GM10266 (cell line): Measurements from ENCODE around the gene GPR63.

Experiments used
- DNase-seq: peaks from one replicate; pipeline ENCODE4 v3.0.0; 2012; ENCODE audit errors: extremely low spot score
- CTCF ChIP-seq: IDR thresholded peaks from 2 replicates; pipeline ENCODE4 v1.5.1; 2012; ENCODE audit warnings: mild to moderate bottlenecking, low read depth; ENCODE audit not compliant: control insufficient read depth, insufficient read depth; ENCODE audit errors: missing control alignments

The GPR63 gene, protein sequence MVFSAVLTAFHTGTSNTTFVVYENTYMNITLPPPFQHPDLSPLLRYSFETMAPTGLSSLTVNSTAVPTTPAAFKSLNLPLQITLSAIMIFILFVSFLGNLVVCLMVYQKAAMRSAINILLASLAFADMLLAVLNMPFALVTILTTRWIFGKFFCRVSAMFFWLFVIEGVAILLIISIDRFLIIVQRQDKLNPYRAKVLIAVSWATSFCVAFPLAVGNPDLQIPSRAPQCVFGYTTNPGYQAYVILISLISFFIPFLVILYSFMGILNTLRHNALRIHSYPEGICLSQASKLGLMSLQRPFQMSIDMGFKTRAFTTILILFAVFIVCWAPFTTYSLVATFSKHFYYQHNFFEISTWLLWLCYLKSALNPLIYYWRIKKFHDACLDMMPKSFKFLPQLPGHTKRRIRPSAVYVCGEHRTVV

DNA sequence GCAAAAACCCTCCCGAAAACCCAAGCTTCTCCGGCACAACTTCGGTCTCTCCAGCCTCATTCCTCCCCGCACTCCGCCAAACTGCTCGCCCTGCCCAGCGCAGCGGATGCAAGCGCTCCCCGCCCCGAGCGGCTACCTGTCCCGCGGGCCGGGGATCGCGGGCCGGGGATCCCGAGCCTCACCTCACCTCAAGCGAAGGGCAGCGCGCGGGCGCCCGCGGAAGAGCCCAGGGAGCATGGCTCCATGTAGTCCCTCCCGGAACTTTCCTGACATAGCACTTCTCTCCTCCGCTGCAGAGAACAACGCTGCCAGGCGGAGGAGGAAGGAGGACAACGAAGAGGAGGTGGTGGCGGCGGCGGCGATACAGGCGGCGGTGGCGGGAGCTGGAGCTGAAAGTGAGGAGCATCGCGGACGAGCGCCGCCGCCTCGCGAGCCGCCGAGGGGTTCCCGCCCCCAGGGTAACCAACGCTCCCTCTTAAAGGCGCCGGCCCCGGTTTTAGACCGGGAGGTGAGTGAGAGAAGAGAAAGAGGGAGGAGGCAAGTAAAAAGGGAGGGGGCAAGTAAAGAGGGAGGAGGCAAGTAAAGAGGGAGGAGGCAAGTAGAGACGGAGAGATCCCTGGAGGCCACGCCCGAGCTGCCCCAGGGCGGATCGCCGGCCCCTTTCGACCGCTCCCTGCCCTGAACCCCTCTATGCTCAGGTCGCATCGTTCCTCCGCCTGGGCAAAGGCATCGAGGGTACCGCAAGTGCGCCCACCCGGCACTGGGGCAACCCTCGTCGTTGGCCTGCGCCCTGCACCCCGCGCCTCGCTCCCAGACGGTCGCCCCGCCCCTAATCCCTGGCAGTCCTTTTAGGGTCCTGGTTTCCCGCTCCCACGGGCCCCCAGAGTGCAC lies at the start of gene GPR63:
GPR63 (minus strand) TSS at position 397 of the 891 bp plus-strand sequence. CDS start 37,746 bp downstream, outside the sequence.
- peak; percentile 89 for DNase-seq
- no peak for TF ChIP-seq CTCF

- DNase-seq: no peak
- TF ChIP-seq CTCF: no peak
These were observed 49.2 kb upstream of the GPR63 start for GRCh38 chr6:96886519-96886918.

DNA sequence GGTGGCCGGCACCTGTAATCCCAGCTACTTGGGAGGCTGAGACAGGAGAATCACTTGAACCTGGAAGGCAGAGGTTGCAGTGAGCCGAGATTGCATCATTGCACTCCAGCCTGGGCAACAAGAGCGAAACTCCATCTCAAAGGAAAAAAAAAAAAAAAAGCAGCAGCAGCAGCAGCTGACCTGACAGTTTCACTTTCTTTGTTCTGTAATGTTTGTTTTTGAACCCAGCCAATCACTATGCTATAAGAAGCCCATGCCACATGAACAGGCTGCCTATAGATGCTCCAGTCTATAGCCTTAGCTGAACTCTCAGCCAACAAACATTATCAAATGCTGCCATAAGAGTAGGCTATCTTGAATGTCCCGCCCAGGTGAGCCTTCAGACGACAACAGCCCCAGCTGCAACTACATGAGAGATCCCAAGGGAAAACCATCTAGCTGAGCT lies 47.9 kb upstream of the GPR63 start:
- DNase-seq: peak; percentile 19

- TF ChIP-seq CTCF: no peak
- no peak for DNase-seq
These were observed 40.9 kb upstream of the GPR63 start for GRCh38 chr6:96878143-96878542.

GRCh38 chr6:96876886-96877545 lies 39.7 kb upstream of the GPR63 start:
- DNase-seq: no peak
- no peak for TF ChIP-seq CTCF

- no peak for TF ChIP-seq CTCF
- DNase-seq: no peak
These were observed 35.7 kb upstream of the GPR63 start for GRCh38 chr6:96872976-96873375.

GRCh38 chr6:96865055-96865405 lies 27.8 kb upstream of the GPR63 start:
- no peak for TF ChIP-seq CTCF

More at GRCh38 chr6:96865055-96865405, 27.8 kb upstream of the GPR63 start:
- no peak for DNase-seq
